SK-N-SH (cell line): ENCODE data around the gene ALDH5A1.

Source experiments
- EP300 ChIP-seq, 2 experiments: IDR thresholded peaks; 2 replicates each; pipeline versions ENCODE4 v1.4.0 to v1.6.1; 2012; ENCODE audit warnings: borderline replicate concordance in 1 of 2, low read depth in 1 of 2, low read length in 1 of 2
- FOXJ3 ChIP-seq: sonication (generic); formaldehyde crosslinking; IDR thresholded peaks from 2 replicates; pipeline ENCODE4 v1.5.1; 2020; ENCODE audit warnings: mild to moderate bottlenecking, missing genetic modification reagents
- JUND ChIP-seq: IDR thresholded peaks from 2 replicates; pipeline ENCODE4 v1.4.0; 2012
- REST ChIP-seq: IDR thresholded peaks from 2 replicates; pipeline ENCODE4 v1.6.1; 2012; ENCODE audit warnings: mild to moderate bottlenecking, low read depth, low read length, moderate library complexity
- SIN3A ChIP-seq: IDR thresholded peaks from 2 replicates; pipeline ENCODE4 v1.6.1; 2012; ENCODE audit warnings: low read depth, mild to moderate bottlenecking, low read length, moderate library complexity, borderline replicate concordance
- TCF12 ChIP-seq: IDR thresholded peaks from 2 replicates; pipeline ENCODE4 v1.4.0; 2012
- USF1 ChIP-seq: IDR thresholded peaks from 2 replicates; pipeline ENCODE4 v1.4.0; 2012; ENCODE audit warnings: low read depth, borderline replicate concordance
- YY1 ChIP-seq: IDR thresholded peaks from 2 replicates; pipeline ENCODE4 v1.4.0; 2012; ENCODE audit warnings: low read depth, mild to moderate bottlenecking
- TF ChIP-seq, protein P1 (sequence below): fragments of 200-600 bp; sonication (generic); IDR thresholded peaks from 2 replicates; pipeline ENCODE4 v1.6.1; 2017; ENCODE audit warnings: antibody characterized with exemption, mild to moderate bottlenecking, moderate library complexity
- TF ChIP-seq, protein P2 (sequence below): IDR thresholded peaks from 2 replicates; pipeline ENCODE4; 2012

DNA sequence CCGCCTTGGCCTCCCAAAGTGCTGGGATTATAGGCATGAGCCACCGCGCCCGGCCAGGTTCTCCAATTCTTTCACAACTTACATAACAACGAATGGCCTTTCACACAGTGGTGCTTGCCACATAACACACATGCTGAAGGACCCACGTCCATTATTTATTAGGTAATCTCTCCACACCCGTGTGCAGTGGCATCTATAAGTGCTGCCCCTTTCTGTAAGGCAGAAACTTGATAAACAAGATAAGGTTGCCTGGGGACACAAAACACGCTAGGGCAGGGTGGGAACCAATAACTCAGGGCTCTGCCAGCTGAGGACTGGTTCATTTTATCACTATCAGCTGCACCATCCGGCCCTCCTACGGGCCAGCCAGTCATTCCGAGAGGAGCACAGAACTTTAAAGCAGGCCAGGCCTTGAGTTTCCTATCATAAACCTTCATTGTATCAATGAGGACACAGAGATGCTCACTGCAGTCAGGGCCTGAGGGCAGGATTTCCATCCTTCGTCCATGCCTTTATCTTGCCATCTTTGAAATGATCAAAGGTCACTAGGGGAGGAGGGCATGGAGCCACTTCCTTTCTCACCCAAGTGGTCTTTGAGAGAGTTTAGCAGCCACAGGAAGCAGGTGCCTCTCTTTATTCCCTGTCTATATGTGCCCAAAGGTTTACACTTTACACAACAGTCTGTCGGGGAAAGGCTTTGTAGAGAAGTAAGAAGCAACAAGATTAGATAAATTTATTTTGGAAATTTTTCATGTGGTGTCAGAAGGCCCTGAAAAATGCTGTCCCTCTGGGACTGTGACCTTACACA is 43.0 kb upstream of the ALDH5A1 start:
- TF ChIP-seq, protein P1, sequence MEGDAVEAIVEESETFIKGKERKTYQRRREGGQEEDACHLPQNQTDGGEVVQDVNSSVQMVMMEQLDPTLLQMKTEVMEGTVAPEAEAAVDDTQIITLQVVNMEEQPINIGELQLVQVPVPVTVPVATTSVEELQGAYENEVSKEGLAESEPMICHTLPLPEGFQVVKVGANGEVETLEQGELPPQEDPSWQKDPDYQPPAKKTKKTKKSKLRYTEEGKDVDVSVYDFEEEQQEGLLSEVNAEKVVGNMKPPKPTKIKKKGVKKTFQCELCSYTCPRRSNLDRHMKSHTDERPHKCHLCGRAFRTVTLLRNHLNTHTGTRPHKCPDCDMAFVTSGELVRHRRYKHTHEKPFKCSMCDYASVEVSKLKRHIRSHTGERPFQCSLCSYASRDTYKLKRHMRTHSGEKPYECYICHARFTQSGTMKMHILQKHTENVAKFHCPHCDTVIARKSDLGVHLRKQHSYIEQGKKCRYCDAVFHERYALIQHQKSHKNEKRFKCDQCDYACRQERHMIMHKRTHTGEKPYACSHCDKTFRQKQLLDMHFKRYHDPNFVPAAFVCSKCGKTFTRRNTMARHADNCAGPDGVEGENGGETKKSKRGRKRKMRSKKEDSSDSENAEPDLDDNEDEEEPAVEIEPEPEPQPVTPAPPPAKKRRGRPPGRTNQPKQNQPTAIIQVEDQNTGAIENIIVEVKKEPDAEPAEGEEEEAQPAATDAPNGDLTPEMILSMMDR = no peak
- TF ChIP-seq REST = no peak
- no peak for TF ChIP-seq FOXJ3
- no peak for TF ChIP-seq EP300 (IDR thresholded peaks at IDR 0.05; ENCODE audit: borderline replicate concordance in 1 of 2, low read depth in 1 of 2, low read length in 1 of 2)
- TF ChIP-seq JUND = no peak
- TF ChIP-seq USF1 = no peak
- TF ChIP-seq, protein P2, sequence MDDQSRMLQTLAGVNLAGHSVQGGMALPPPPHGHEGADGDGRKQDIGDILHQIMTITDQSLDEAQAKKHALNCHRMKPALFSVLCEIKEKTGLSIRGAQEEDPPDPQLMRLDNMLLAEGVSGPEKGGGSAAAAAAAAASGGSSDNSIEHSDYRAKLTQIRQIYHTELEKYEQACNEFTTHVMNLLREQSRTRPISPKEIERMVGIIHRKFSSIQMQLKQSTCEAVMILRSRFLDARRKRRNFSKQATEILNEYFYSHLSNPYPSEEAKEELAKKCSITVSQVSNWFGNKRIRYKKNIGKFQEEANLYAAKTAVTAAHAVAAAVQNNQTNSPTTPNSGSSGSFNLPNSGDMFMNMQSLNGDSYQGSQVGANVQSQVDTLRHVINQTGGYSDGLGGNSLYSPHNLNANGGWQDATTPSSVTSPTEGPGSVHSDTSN = no peak
- no peak for TF ChIP-seq TCF12
- no peak for TF ChIP-seq SIN3A
- TF ChIP-seq YY1 = no peak
